Measurements from ENCODE around the gene HPCAL1.

DNA sequence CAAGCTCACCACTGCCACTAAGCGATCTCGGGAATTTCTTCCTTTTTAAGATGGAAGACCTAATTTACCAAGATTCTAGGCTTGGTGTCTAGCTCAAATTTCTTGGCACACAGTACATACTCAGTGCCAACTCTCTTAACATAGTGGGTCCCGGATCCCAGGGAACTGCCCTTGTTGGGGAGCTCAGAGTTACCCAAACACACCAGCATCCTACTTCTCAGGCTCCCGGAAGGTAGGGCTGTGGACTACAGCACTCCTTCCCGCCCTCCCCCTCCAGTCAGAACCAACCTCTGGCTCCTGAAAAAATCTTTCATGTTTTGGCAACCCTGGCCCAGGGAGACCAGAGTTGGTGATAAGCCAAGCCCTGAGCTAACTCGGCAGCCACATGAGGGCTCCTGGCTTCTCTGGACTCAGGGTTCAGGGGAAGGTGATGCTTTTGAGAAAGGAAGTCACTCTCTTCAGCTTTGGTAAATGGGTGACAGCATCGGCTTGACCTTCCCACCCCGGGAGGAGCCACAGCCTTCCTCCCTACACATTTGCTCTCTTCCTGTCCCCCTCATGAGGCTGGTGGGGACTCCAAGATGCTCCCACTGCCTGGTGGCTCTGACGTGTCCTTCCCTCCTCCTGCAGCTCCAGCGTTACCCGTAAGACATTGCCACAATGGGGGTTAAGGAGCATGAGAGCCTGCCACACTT is 136.6 kb downstream of the HPCAL1 start:
- TF ChIP-seq, protein P1, sequence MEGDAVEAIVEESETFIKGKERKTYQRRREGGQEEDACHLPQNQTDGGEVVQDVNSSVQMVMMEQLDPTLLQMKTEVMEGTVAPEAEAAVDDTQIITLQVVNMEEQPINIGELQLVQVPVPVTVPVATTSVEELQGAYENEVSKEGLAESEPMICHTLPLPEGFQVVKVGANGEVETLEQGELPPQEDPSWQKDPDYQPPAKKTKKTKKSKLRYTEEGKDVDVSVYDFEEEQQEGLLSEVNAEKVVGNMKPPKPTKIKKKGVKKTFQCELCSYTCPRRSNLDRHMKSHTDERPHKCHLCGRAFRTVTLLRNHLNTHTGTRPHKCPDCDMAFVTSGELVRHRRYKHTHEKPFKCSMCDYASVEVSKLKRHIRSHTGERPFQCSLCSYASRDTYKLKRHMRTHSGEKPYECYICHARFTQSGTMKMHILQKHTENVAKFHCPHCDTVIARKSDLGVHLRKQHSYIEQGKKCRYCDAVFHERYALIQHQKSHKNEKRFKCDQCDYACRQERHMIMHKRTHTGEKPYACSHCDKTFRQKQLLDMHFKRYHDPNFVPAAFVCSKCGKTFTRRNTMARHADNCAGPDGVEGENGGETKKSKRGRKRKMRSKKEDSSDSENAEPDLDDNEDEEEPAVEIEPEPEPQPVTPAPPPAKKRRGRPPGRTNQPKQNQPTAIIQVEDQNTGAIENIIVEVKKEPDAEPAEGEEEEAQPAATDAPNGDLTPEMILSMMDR (IDR thresholded peaks at IDR 0.05): no peak
- no peak for TF ChIP-seq POLR2A (IDR thresholded peaks at IDR 0.05)

All from prostate gland (tissue), 2 donors.